KBM-7 (cell line): Measurements from ENCODE around the gene PROCR.
A peak's percentile ranks its signal among the peaks of the same experiment; 100 is the strongest.
"Not testable (repeated sequence)": the region's sequence is repeated elsewhere in the genome, so short reads cannot be mapped to it uniquely, and the experiment has no call there.

Experiments used
- DNase-seq: peaks from one replicate; pipeline ENCODE4 v3.0.0-alpha.2; 2015
- in situ Hi-C: fragments of 300-500 bp; cut with MboI; formaldehyde crosslinking; loops from 2 replicates; pipeline ENCODE4 v1.14.3; 2020; ENCODE audit warnings: low sequenced_read_pairs, low pct_unique_long_range_greater_than_20kb, mixed read lengths

PROCR gene

DNA sequence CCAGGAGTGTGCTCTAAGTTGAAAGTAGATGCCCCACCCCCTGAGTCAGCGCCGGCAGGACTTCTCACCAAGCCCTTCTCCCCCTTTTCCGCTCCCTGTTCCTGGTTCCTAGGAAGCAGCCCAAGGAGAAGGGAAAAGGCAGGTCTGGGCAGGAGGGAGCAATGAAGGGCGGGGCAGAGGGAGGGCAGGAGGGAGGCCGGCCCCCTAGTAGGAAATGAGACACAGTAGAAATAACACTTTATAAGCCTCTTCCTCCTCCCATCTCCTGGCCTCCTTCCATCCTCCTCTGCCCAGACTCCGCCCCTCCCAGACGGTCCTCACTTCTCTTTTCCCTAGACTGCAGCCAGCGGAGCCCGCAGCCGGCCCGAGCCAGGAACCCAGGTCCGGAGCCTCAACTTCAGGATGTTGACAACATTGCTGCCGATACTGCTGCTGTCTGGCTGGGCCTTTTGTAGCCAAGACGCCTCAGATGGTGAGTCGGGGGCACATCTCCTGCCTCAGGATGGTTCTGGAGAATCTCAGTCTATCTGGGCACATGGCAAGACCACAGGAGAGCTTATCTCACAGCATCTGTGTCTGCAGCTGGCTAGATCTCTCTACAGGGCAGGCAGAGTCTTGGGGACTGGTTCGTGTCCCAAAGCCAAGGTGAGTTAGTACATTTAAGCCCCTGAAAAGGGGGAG, at the start of gene PROCR:
Gene PROCR (plus strand): TSS at position 320 of the 681 bp plus-strand sequence. CDS start 83 bp downstream, at position 403.
- peak; percentile 94 for DNase-seq
- in situ Hi-C loops: no loop called here

DNA sequence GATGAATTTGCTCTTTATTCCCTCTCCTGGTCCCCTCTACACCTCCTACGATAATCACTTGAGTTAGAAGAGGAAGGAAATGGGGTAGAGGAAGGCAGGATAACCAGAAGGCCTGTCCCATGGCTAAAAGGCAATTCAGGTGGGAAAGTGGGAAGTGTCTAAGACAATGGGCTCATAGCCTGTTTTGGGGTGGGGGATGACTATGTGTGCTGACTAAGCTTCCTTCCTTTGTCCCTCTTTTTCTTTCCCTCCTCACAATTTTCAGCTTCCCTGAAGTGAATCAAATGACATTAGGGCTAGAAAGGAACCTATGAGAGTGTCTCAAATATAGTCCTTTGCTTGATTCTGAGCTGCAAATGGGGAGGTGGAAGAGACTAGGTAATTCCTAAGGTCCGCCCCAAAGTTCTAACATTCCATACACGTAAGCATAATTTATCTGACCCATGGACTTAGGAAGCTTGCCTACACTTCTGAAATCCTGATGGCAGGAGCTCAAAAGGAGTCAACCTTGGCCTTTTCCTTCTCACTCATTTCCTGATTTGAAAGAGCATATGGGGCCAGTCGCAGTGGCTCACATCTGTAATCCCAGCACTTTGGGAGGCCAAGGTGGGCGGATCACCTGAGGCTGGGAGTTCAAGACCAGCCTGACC, 49.0 kb upstream of the PROCR start:
- in situ Hi-C loops: no loop called here
- no peak for DNase-seq

DNA sequence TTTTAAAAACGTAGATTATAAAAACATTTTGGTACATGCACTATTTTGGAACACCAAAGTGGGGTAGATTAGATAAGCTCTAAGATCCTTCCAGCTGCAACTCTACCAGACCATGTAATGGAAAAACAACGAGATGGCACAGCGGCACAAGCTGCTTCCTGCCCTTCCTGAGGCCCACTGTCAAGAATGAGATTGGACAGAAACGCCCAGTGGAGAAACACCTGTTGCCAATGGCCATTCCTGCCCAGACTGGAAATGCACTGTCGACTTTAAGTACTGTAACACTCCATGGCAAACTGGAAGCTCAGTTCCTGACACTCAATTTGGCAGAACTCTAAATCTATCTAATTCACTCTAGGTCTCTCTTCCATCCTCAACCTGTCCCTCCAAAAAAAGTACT, 46.1 kb upstream of the PROCR start:
- no peak for DNase-seq
- in situ Hi-C loops: no loop called here

DNA sequence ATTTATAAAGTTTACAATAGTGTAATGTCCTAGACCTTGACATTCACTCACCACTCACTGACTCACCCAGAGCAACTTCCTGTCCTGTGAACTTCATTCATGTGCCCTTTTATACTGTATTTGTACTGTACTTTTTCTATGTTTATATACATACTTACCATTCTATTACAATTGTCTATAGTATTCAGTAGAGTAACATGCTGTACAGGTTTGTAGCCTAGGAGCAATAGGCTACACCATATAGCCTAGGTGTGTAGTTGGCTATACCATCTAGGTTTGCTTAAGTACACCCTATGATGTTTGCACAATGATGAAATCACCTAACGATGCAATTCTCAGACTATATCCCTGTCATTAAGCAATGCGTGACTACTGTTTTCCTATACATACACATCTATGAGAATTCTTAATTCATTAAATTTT, 42.2 kb upstream of the PROCR start:
- no peak for DNase-seq
- in situ Hi-C loops: no loop called here

DNA sequence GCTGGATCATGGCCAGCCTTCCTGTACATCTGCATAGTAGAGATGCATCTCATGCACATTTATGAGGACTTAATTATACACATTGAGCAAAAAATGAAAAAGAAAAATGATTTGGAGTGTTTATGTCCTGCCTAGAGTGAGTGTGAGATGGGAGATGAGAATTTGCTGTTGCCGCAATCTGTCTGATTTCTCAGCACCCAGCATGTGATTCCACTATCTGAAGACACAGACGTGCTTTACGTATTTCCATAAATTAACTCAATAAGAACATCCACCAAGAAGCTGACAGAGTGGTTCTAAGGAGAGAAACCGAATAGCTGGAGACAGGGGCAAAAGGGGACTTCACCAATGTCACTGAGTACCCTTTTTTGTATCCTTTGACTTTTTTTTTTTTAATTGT, 39.9 kb upstream of the PROCR start:
- DNase-seq: no peak
- in situ Hi-C loops: no loop called here

DNA sequence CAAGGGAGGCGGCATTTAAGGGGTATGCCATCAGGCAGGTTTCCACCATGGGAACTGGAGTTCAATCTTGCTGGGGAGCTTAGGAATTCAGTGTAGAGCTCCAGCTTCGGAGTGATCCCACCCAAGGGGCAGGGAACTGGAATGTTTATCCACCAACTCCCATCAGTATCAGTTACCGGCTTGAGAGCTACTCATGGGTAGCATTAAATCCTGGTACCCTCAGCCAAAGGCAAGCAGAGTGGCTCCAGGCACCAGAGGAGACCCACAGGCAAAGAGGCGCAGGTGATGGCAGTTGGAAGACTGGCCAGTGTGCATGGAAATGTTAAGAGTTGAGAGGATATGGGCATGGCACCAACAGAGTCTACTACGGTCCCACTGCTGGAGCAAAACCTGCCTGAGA, 38.8 kb upstream of the PROCR start:
- in situ Hi-C loops: no loop called here
- no peak for DNase-seq

DNA sequence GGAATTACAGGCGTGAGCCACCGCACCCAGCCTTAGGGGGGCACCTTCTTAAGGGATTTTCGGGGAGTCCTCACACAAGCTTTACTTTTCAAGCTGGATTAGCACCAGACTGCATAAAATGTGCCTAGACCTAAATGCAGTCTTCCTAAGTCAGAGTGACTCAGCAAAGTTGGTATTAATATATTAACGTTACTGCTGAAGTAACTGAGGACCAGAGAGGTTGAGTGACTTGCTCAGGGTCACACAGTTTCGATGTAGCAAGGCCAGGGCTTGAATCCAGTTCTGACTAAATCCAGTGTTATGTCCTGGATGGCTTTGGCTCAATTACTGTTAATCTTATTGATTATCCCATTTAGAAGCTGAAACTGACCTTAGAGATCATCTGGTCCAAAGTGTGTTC, 38.1 kb upstream of the PROCR start:
- DNase-seq: no peak
- in situ Hi-C loops: no loop called here

DNA sequence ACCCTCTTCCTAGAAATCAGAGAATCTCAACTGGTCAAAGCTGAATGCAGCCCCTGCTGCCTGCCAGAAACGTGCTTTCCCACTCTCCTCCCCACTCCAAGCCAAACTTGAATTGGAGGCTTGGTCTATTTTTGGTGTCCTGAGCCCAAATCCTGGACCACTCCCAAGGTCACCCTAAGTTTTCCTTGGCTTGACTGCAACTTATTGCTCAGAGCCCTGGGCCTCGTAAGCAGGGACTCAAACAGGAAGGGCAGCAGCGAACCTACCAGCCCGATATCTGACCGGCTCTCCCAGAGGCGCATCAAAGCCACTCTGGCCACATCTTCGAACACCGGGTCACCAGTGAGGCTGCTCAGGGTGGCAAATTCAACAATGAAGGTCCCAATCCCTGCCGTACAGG, 37.4 kb upstream of the PROCR start:
- DNase-seq: no peak
- in situ Hi-C loops: no loop called here

DNA sequence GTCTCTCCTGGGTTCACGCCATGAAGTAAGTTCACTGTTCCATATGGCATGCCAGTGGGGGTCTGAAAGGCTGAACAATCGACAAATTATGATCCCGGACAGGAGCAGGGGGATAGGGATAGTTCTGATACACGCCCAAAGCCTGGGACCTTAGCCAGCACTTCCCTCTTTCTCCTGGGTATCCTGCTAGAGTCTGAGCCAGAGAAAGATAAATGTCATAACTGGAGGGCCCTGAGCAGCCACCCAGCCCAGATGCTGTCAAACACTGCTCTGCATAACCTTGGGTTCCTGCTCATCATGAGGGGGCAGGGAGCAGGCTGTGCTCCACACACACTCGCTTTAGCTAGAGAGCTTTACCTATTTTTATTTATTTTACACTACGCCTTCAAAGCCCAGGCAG, 37.0 kb upstream of the PROCR start:
- in situ Hi-C loops: no loop called here
- no peak for DNase-seq

DNA sequence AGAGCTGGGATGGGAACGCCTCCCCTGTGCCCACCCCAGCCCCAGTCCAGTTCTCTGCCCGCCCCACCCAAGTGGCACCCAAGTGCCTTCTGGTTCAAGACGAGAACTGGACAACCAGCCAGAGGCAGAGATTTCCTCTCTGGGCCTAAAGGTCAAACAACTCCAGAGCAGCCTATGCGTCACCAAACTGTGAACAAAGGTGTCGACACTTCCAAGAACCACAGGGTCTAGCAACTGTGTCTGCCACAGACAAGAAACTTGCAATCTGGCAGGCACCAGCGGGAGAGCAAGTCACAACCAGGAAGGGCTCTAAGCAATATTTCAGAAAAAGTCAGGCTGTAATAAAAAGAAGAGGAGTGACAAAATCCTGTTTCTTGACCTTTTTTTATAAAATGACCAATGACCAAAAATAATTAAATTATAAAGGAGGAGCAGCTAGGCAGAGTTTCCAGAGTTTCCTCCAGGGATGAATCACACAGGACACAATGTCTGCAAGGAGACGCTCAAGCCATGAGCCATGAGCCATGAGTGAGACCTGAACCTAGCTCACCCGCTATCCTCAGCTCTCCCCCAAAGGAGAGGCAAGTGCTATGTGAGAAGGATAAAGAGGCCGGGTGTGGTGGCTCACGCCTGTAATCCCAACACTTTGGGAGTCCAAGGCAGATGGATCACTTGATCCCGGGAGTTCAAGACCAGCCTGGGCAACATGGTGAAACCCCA, 35.8 kb upstream of the PROCR start:
- in situ Hi-C loops: no loop called here
- DNase-seq: no peak

DNA sequence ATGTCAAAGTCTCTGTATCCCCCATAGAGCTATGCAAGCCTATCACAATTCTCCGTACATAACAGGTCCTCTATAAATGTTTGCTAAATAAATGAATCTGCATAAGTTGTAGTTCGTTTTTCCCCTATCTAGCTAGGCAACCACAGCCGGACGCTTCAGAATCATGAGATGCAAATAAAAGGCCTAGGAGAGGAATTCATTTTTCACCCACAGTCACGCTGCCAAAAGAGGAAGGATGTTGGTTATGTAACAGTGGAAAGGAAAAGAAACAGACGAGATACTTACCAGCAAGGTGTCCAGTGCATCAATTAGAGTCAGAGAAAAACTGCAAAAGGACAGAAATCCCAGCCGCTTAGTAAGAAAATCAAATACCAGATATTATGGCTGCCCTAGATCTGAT, 27.2 kb upstream of the PROCR start:
- DNase-seq: peak; percentile 79
- in situ Hi-C loops: no loop called here

DNA sequence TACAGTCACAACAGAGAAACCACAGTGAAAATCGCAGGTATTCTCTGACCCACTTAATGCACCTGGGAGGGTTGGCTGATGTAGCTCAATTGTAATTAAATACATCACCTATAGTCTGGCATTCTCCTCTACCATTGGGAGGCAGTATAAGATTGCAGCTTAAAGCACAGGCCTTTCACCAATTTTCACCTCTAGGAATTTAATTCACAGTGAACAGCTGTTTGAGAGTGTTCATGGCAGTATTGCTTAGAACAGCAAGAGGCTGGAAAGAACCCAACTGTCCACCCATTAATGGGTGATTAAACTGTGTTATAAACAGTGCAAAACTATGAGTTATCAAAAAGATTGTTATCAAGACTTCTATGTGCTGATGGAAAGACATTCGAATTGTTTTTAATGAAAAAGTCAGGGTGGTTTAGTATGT, 26.7 kb upstream of the PROCR start:
- in situ Hi-C loops: no loop called here
- DNase-seq: peak; percentile 50

DNA sequence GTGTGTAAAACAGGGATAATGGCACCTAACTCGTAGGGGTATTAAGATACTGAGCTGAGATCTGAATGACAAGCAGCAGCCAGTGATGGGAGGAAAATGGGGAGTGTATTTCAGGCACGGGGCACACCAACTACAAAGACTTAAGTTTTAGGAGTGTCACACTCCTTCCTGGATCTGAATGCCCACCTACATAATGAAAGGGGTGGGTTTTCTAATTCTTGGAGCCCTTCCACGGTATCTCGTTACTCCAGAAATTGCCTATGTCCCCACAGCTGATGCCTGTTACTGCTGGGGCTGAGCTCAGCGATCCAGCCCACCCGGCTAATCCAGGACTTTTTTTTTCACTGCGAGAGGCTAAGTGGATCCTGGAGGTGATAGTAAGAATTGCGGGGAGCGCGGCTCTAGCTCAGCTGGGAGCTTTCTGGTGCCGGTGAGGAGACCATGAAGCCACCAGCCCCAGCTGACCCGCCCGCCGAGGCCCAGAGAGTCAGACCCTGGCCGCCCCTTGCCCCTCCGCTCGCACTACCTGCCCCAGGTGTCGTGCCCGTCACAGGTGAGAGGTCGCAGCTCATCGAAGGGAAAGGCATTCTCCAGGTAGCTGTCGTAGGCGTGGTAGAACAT, 25.5 kb upstream of the PROCR start:
- peak; percentile 37 for DNase-seq
- in situ Hi-C loops: no loop called here

DNA sequence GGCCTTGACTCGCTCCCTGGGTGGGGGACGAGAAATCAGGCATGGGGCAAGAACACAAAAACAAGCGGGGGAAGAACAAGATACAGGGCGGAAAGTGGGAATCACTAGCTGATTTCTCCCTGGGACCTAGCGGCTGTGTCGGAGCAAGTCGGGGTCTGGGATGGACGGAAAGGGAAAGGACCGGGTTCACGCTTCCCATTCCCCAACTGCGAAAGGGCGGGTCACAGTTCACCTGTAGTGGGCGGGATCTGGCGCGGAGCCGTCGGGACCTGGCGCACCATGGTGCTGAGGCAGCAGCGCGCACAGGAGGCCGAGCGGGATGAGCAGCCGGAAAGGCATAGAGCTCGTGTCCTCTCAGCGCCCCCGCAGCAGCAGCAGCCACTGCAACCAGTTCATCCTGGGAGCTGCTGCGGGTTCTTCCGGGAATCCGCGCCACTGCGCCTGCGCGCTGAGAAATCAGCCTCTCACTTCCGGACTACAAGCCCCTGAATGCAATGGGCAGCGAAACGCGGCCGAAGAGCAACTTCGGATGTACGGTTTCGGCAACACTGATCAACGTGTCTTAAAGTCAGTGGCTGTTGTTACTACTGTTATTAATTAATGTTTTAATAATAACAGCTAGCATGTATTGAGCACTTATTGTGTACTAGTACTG, 24.8 kb upstream of the PROCR start, which contains the start of gene EDEM2:
Gene EDEM2 (minus strand): TSS at position 417 of the 655 bp plus-strand sequence. CDS start 78 bp downstream, at position 339.
- in situ Hi-C loops: no loop called here
- peak; percentile 92 for DNase-seq

DNA sequence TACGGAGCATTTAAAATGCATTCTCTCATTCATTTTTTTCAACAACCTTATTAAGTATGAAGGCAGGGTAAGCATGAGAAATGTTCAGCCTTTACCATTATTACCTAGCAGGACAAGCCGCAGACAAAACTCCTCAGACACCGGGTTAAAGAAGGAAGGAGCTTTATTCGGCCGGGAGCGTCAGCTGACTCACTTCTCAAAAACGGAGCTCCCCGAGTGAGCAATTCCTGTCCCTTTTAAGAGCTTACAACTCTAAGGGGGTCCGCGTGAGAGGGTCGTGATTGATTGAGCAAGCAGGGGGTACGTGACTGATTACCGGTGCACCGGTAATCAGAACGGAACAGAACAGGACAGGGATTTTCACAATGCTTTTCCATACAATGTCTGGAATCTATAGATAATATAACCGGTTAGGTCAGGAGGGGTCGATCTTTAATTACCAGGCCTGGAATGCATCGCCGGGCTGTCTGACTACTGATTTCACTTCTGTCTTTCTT, 24.2 kb upstream of the PROCR start:
- DNase-seq, in situ Hi-C loops: not testable (repeated sequence)

DNA sequence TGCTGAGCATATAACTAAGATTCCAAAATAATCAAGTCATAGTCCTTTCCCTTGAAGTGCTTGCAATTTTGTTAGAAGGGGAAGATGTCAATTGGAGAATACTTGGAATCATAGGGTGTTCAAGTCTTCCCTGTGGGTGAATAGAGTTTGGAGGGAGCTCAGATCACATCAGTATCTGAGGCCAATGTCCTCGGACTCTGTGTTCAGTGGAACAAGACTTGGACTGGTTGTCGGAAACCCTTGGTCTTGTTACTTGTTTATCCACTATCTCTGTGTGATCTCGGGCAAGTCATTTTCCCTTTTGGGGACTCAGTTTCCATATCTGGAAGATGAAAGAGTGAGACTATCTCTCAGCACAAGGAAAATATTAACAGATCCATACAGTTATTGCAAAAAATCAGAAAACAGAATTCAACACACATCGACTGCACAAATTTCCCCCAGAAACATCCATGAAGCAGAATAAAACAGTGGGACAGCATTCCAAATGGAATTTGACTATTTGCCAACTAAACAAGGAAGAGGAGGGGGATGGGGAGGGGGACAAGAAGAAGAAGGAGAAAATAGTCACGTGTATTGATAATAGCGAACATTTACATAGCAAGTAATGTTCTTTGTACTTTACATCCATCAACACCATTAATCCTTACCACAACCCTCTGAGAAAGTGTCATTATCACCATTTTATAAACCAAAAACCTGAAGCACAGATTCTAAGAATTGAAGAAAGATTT, 20.9 kb upstream of the PROCR start:
- in situ Hi-C loops: no loop called here
- DNase-seq: no peak

DNA sequence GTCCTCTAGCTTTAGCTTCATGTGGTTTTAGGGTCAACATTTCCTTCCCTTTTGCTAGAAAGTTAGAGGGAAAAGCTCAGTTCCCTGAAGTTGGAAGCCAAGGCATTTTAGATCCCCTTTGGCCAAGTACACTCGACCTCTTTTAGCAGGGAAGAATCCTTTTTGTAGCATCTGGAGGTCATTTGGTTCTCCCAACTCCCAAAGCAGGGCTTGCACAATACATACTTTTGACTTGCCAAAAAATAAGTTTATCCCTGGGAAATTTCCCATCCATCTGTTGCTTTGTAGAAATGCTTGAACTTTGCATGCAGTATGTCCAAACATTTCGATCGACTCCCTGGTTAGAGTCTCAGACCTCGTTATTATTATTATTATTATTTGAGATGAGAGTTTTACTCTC, 20.1 kb upstream of the PROCR start:
- in situ Hi-C loops: no loop called here
- DNase-seq: no peak

DNA sequence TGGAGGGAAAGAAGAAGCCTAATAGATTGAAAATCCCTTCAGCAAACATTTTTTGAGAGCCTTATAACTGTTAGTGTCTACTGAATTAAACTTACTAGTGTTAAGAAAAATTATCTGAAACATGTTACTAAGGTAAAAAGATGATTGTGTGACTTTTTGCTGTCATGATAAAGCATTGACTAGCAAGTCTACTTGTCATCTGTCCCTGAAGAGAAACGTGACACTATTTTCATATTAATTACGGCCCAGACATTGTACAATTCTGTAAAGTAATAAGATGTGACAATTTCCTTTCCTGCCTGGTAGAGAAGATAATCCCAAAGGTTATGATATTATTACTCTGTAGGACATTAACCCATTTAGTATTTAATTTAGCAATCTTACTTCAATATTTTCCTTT, 15.9 kb upstream of the PROCR start:
- DNase-seq: no peak
- in situ Hi-C loops: no loop called here

DNA sequence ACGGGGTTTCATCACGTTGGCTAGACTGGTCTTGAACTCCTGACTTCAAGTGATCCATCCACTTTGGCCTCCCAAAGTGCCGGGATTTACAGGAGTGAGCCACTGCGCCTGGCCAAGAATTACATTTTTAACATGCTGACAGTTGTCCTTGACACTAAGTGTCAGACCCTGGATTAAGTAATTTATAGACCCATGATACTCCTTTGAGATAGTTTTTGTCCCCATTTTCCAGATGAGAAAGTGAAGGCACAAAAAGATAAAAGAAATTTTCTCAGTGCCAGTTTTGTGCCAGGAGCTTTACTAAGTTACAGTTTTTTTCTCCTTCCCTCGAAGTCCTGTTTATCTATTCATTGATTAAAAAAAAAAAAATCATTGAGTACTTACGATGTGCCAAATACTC, 14.9 kb upstream of the PROCR start:
- in situ Hi-C loops: no loop called here

More for the DNA sequence above, 14.9 kb upstream of the PROCR start:
- no peak for DNase-seq
